Stimulated activated CD8-positive, alpha-beta memory T cell treated with anti-CD3 and anti-CD28 coated beads, Interleukin-7, amount 100 ng/mL, for 24 hours (primary cell): ENCODE measurements around the gene CMIP.

Experiments
- DNase-seq: peaks from one replicate; pipeline ENCODE4 v3.0.0-alpha.2; 2020; ENCODE audit warnings: low read depth

Gene CMIP

GRCh38 chr16:81586977-81587625 lies 142.5 kb downstream of the CMIP start:
- no peak for DNase-seq

GRCh38 chr16:81587626-81588160 lies 143.1 kb downstream of the CMIP start:
- no peak for DNase-seq

- DNase-seq: no peak
These were observed 143.9 kb downstream of the CMIP start for GRCh38 chr16:81588326-81589081.

GRCh38 chr16:81589975-81590650 lies 145.5 kb downstream of the CMIP start:
- DNase-seq: no peak

- no peak for DNase-seq
These were observed 146.3 kb downstream of the CMIP start for GRCh38 chr16:81590714-81591544.

GRCh38 chr16:81591545-81591870 lies 146.9 kb downstream of the CMIP start:
- DNase-seq: no peak

GRCh38 chr16:81592353-81592866 lies 147.8 kb downstream of the CMIP start:
- no peak for DNase-seq

GRCh38 chr16:81593481-81593880 lies 148.9 kb downstream of the CMIP start:
- DNase-seq: no peak

GRCh38 chr16:81595629-81596292 lies 151.2 kb downstream of the CMIP start:
- no peak for DNase-seq

- no peak for DNase-seq
These were observed 152.6 kb downstream of the CMIP start for GRCh38 chr16:81597079-81597658.

GRCh38 chr16:81598083-81598482 lies 153.5 kb downstream of the CMIP start:
- DNase-seq: no peak

GRCh38 chr16:81599034-81599744 lies 154.6 kb downstream of the CMIP start:
- no peak for DNase-seq

GRCh38 chr16:81600275-81600674 lies 155.7 kb downstream of the CMIP start:
- no peak for DNase-seq

GRCh38 chr16:81601008-81601428 lies 156.4 kb downstream of the CMIP start:
- no peak for DNase-seq

GRCh38 chr16:81601601-81602255 lies 157.1 kb downstream of the CMIP start:
- DNase-seq: no peak

GRCh38 chr16:81602256-81602776 lies 157.7 kb downstream of the CMIP start:
- DNase-seq: no peak

GRCh38 chr16:81602792-81603191 lies 158.2 kb downstream of the CMIP start:
- no peak for DNase-seq

GRCh38 chr16:81604960-81605383 lies 160.4 kb downstream of the CMIP start:
- DNase-seq: no peak

GRCh38 chr16:81606039-81606438 lies 161.4 kb downstream of the CMIP start:
- no peak for DNase-seq
